HepG2 (cell line): Measurements from ENCODE around the gene SMIM24. TPM values are rescaled to one million over a fixed set of nuclear protein-coding genes. Genes with fewer than 3 reads are reported as not detected.

Experiments used
- KDM3A ChIP-seq: IDR thresholded peaks from 2 replicates; pipeline ENCODE4 v1.6.1; 2018; ENCODE audit warnings: low read depth, missing compliant biosample characterization
- MIXL1 ChIP-seq: IDR thresholded peaks from 2 replicates; pipeline ENCODE4 v1.6.1; 2016
- MXD4 ChIP-seq: IDR thresholded peaks from 2 replicates; pipeline ENCODE4 v1.6.1; 2016; ENCODE audit warnings: mild to moderate bottlenecking, missing biosample characterization, missing genetic modification reagents
- PHF21A ChIP-seq: sonication (generic); formaldehyde crosslinking; IDR thresholded peaks from 2 replicates; pipeline ENCODE4 v1.5.0; 2020; ENCODE audit warnings: mild to moderate bottlenecking, missing genetic modification reagents
- PHF5A ChIP-seq: IDR thresholded peaks from one replicate; pipeline ENCODE4 v1.6.1; 2018; ENCODE audit warnings: low read depth, missing genetic modification reagents; ENCODE audit not compliant: unreplicated experiment
- SAP130 ChIP-seq: IDR thresholded peaks from 2 replicates; pipeline ENCODE4 v1.6.1; 2016; ENCODE audit warnings: low read depth
- TEAD3 ChIP-seq: optimal IDR thresholded peaks from 2 replicates; pipeline ENCODE3; 2016; ENCODE audit warnings: borderline replicate concordance
- ZBTB7A ChIP-seq: sonication (generic); formaldehyde crosslinking; IDR thresholded peaks from 2 replicates; pipeline ENCODE4 v1.8.0; 2022; ENCODE audit warnings: mild to moderate bottlenecking, missing genetic modification reagents
- ZMYM4 ChIP-seq: sonication (generic); formaldehyde crosslinking; IDR thresholded peaks from 2 replicates; pipeline ENCODE4 v1.8.1; 2023; ENCODE audit warnings: mild to moderate bottlenecking, missing genetic modification reagents
- ZNF124 ChIP-seq: sonication (generic); formaldehyde crosslinking; IDR thresholded peaks from 2 replicates; pipeline ENCODE4 v1.4.0; 2020; ENCODE audit warnings: missing genetic modification reagents
- ZNF232 ChIP-seq: sonication (generic); formaldehyde crosslinking; IDR thresholded peaks from 2 replicates; pipeline ENCODE4 v1.4.0; 2020; ENCODE audit warnings: missing genetic modification reagents, borderline replicate concordance
- ZNF547 ChIP-seq: sonication (generic); formaldehyde crosslinking; IDR thresholded peaks from 2 replicates; pipeline ENCODE4 v1.5.1; 2020; ENCODE audit warnings: mild to moderate bottlenecking, missing genetic modification reagents
- ZNF746 ChIP-seq: sonication (generic); formaldehyde crosslinking; IDR thresholded peaks from 2 replicates; pipeline ENCODE4 v1.8.0; 2022; ENCODE audit warnings: mild to moderate bottlenecking, missing genetic modification reagents
- polyA plus RNA-seq, 8 experiments: library from polyadenylated mRNA; depleted of rRNA in 3 of 8; stranded (reverse) in 7 of 8; unstranded in 1 of 8; fragments of >200 nt; fragmentation: Illumina TruSeq in 4 of 8; extraction: Trizol in 4 of 8; gene quantifications; 2 replicates each; pipeline versions ENCODE4 v1.2.1 to v1.2.3, GENCODE V29; 2011 to 2016; ENCODE audit warnings: low read depth in 4 of 8, missing spikeins in 1 of 8, mixed read lengths in 1 of 8; ENCODE audit not compliant: insufficient read depth in 1 of 8
- total RNA-seq, 5 experiments: library from RNA; depleted of rRNA; stranded (reverse); fragments of >200 nt; fragmentation: Illumina TruSeq; extraction: Trizol; gene quantifications; 2 replicates each; pipeline ENCODE4 v1.2.3, GENCODE V29; 2016; ENCODE audit warnings: low read depth in 1 of 5
- TF ChIP-seq, protein P1 (sequence below): sonication (generic); formaldehyde crosslinking; IDR thresholded peaks from 2 replicates; pipeline ENCODE4 v1.8.1; 2022; ENCODE audit warnings: low read depth, mild to moderate bottlenecking, missing genetic modification reagents
- TF ChIP-seq, protein P2 (sequence below): sonication (generic); formaldehyde crosslinking; IDR thresholded peaks from 2 replicates; pipeline ENCODE4 v1.4.0; 2020; ENCODE audit warnings: missing genetic modification reagents, borderline replicate concordance
- TF ChIP-seq, protein P3 (sequence below): sonication (generic); formaldehyde crosslinking; IDR thresholded peaks from 2 replicates; pipeline ENCODE4 v1.4.0; 2020; ENCODE audit warnings: mild to moderate bottlenecking, missing genetic modification reagents, borderline replicate concordance
- TF ChIP-seq, protein P4 (sequence below): sonication (generic); formaldehyde crosslinking; conservative IDR thresholded peaks from 2 replicates; pipeline ENCODE4 v1.8.1; 2023; ENCODE audit warnings: missing genetic modification reagents

SMIM24 gene
- total and polyA plus RNA-seq, 2 of the 13 experiments (the other 11 are each of a cell fraction or from before 2014, with no cell fraction given): 11.2 to 70.6 TPM

DNA sequence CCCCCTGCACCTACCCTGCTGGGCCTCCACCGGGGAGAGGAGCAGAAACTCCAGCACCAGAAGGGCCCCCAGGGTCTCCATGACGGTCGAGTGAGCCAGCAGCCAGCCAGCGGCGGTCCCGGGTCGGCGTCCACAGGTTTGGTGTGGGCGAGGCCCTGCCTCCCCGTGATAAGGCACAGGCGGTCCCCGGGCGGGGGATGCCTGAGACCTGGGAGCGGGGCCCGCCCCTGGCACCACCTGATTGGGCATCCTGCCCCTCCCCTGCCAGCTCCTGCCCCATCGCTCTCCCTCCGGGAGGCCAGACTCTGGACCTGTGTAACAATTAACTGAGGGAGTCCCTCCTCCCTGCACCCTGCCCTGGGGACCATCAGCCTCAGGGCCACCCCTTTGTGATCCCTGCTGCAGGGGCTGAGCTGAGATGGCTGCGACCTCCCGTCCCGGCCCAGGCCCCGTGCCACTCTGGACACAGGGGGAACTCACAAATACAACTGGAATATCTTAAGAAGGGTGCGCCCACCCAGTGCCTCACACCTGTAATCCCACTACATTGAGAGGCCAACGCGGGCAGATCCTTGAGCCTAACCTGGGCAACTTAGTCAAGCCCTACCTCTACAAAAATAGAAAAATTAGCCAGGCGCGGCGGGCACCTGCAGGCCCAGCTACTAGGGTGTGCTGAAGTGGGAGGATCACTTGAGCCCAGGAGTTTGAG is at the start of gene SMIM24 (continued):
- TF ChIP-seq, protein P1, sequence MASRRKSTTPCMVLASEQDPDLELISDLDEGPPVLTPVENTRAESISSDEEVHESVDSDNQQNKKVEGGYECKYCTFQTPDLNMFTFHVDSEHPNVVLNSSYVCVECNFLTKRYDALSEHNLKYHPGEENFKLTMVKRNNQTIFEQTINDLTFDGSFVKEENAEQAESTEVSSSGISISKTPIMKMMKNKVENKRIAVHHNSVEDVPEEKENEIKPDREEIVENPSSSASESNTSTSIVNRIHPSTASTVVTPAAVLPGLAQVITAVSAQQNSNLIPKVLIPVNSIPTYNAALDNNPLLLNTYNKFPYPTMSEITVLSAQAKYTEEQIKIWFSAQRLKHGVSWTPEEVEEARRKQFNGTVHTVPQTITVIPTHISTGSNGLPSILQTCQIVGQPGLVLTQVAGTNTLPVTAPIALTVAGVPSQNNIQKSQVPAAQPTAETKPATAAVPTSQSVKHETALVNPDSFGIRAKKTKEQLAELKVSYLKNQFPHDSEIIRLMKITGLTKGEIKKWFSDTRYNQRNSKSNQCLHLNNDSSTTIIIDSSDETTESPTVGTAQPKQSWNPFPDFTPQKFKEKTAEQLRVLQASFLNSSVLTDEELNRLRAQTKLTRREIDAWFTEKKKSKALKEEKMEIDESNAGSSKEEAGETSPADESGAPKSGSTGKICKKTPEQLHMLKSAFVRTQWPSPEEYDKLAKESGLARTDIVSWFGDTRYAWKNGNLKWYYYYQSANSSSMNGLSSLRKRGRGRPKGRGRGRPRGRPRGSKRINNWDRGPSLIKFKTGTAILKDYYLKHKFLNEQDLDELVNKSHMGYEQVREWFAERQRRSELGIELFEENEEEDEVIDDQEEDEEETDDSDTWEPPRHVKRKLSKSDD: no peak
- TF ChIP-seq MIXL1 (CRISPR knock-in tag) (0 out of 2 replicates have a peak, but pooled peaks have one; percentile 56), ZNF547 (CRISPR knock-in tag) (0 out of 2 replicates have a peak, but pooled peaks have one; percentile 27), MXD4 (CRISPR knock-in tag) (no peak), ZNF124 (peak; percentile 62; the same call in 1 of the 2 replicates), TEAD3 (peak; percentile 49), PHF21A (peak; percentile 91), SAP130 (CRISPR knock-in tag) (peak; percentile 60), ZBTB7A (CRISPR knock-in tag) (no peak), PHF5A (peak; percentile 81), ZNF746 (CRISPR knock-in tag) (0 out of 2 replicates have a peak, but pooled peaks have one; percentile 21), KDM3A (CRISPR knock-in tag) (no peak; the same call in 1 of the 2 replicates), ZMYM4 (CRISPR knock-in tag) (peak; percentile 18; the same call in 1 of the 2 replicates), ZNF232 (peak; percentile 23; the same call in 1 of the 2 replicates)
- TF ChIP-seq, protein P2, sequence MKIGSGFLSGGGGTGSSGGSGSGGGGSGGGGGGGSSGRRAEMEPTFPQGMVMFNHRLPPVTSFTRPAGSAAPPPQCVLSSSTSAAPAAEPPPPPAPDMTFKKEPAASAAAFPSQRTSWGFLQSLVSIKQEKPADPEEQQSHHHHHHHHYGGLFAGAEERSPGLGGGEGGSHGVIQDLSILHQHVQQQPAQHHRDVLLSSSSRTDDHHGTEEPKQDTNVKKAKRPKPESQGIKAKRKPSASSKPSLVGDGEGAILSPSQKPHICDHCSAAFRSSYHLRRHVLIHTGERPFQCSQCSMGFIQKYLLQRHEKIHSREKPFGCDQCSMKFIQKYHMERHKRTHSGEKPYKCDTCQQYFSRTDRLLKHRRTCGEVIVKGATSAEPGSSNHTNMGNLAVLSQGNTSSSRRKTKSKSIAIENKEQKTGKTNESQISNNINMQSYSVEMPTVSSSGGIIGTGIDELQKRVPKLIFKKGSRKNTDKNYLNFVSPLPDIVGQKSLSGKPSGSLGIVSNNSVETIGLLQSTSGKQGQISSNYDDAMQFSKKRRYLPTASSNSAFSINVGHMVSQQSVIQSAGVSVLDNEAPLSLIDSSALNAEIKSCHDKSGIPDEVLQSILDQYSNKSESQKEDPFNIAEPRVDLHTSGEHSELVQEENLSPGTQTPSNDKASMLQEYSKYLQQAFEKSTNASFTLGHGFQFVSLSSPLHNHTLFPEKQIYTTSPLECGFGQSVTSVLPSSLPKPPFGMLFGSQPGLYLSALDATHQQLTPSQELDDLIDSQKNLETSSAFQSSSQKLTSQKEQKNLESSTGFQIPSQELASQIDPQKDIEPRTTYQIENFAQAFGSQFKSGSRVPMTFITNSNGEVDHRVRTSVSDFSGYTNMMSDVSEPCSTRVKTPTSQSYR (CRISPR knock-in tag): no peak
- TF ChIP-seq, protein P3, sequence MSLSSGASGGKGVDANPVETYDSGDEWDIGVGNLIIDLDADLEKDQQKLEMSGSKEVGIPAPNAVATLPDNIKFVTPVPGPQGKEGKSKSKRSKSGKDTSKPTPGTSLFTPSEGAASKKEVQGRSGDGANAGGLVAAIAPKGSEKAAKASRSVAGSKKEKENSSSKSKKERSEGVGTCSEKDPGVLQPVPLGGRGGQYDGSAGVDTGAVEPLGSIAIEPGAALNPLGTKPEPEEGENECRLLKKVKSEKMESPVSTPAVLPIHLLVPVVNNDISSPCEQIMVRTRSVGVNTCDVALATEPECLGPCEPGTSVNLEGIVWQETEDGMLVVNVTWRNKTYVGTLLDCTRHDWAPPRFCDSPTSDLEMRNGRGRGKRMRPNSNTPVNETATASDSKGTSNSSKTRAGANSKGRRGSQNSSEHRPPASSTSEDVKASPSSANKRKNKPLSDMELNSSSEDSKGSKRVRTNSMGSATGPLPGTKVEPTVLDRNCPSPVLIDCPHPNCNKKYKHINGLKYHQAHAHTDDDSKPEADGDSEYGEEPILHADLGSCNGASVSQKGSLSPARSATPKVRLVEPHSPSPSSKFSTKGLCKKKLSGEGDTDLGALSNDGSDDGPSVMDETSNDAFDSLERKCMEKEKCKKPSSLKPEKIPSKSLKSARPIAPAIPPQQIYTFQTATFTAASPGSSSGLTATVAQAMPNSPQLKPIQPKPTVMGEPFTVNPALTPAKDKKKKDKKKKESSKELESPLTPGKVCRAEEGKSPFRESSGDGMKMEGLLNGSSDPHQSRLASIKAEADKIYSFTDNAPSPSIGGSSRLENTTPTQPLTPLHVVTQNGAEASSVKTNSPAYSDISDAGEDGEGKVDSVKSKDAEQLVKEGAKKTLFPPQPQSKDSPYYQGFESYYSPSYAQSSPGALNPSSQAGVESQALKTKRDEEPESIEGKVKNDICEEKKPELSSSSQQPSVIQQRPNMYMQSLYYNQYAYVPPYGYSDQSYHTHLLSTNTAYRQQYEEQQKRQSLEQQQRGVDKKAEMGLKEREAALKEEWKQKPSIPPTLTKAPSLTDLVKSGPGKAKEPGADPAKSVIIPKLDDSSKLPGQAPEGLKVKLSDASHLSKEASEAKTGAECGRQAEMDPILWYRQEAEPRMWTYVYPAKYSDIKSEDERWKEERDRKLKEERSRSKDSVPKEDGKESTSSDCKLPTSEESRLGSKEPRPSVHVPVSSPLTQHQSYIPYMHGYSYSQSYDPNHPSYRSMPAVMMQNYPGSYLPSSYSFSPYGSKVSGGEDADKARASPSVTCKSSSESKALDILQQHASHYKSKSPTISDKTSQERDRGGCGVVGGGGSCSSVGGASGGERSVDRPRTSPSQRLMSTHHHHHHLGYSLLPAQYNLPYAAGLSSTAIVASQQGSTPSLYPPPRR (CRISPR knock-in tag): peak; percentile 20; the same call in 1 of the 2 replicates
- TF ChIP-seq, protein P4, sequence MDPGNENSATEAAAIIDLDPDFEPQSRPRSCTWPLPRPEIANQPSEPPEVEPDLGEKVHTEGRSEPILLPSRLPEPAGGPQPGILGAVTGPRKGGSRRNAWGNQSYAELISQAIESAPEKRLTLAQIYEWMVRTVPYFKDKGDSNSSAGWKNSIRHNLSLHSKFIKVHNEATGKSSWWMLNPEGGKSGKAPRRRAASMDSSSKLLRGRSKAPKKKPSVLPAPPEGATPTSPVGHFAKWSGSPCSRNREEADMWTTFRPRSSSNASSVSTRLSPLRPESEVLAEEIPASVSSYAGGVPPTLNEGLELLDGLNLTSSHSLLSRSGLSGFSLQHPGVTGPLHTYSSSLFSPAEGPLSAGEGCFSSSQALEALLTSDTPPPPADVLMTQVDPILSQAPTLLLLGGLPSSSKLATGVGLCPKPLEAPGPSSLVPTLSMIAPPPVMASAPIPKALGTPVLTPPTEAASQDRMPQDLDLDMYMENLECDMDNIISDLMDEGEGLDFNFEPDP (CRISPR knock-in tag): no peak
